ENCODE data around the gene RHBDL3. TPM values are rescaled to one million over a fixed set of nuclear protein-coding genes. Genes with fewer than 3 reads are reported as not detected.

The RHBDL3 gene
- total RNA-seq, 1 experiment from 2014 or later: 12.5 TPM

DNA sequence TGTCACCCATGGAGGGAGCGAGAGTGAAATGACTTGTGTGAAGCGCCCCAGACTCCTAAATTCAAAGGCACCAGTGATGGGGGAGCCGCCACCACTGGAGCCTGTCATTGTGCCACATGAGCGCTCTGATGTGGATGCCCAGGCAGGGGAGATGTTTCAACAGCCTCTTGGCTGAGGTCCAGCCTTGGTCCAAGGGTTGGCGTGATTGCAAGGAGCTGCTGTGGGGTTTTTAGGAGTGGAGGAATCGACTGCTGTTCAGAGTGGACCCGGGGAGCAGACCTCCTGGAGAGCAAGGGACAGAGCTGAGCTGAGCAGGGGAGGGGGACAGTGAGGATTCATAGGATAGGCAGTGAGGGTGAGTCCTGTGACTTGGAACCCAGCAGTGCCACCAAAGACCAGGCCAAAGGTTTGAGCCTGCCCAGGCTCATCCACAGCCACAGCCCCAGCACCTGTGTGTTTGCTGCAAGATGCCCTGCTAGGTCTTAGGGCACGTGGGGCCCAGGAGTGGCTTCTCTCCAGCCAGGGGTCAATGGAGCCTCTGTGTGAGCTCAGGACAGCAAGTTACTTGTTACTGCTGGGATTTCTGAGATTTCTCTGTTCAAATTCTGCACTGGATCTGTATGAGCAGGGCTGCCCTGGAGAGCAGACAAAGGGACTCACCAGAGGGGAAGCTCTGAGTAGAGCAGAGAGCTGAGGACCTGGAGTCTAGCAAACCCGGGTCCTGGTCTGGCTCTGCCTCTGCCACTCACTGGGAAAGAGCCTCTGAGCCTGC lies 20.3 kb downstream of the RHBDL3 start:
- no peak overlapping the region for H3K4ac ChIP-seq (ENCODE audit: low read depth, low read length)
- no peak overlapping the region for H3K56ac ChIP-seq (ENCODE audit: insufficient read length, low read depth, low read length)
- H4K91ac ChIP-seq (ENCODE audit: insufficient read length, low read depth, low read length): no peak overlapping the region
- Mint-ChIP-seq H3K27ac (peak overlapping the region; percentile 66 to 87 (median 82); a peak in 6 of 7 replicates), H3K36me3 (ENCODE audit: insufficient read depth in 1 of 3, low read depth in 3 of 3) (peaks cover 0 to 20% (median 7%) of the 10 kb centered on the region in 3 experiments; a peak in 5 of 7 replicates), H3K9me3 (no peaks in the 10 kb centered on the region; a peak in 1 of 5 replicates), H3K4me1 (peaks cover 69 to 79% of the 10 kb centered on the region in 2 experiments), H3K27me3 (ENCODE audit: low read depth) (peaks cover 7% of the 10 kb centered on the region), H3K4me3 (no peak overlapping the region)
- no peaks in the 10 kb centered on the region for H3K79me2 ChIP-seq (ENCODE audit: insufficient read depth, low read length)
- no peak overlapping the region for H3K27ac ChIP-seq (ENCODE audit: insufficient read length, low read depth, low read length)
- H3K79me1 ChIP-seq (ENCODE audit: insufficient read depth, low read depth, low read length, poor library complexity, severe bottlenecking): no peaks in the 10 kb centered on the region
- H3K4me1 ChIP-seq (ENCODE audit: insufficient read depth, low read length): peaks cover 11% of the 10 kb centered on the region; the same call in 1 of the 2 replicates
- H2AK5ac ChIP-seq (ENCODE audit: insufficient read length, low read length): no peak overlapping the region
- H3K27me3 ChIP-seq (ENCODE audit: insufficient read depth, low read length): no peaks in the 10 kb centered on the region
- no peak overlapping the region for H2AFZ ChIP-seq (ENCODE audit: low read length)
- no peak overlapping the region for H4K5ac ChIP-seq (ENCODE audit: insufficient read length, low read depth, low read length)
- H3K4me2 ChIP-seq (ENCODE audit: insufficient read depth, insufficient read length, low read length): no peak overlapping the region
- H3K9me3 ChIP-seq (ENCODE audit: control insufficient read depth, low read depth, low read length): no peaks in the 10 kb centered on the region
- no peak overlapping the region for H2BK15ac ChIP-seq (ENCODE audit: low read depth, low read length)
- H4K8ac ChIP-seq (replicated peaks; ENCODE audit: insufficient read length, low read depth, low read length): no peak overlapping the region
- H3K9ac ChIP-seq (ENCODE audit: extremely low read depth, insufficient read length, low read length): no peak overlapping the region
- no peak overlapping the region for H3T11ph ChIP-seq (ENCODE audit: low read length)
- no peak overlapping the region for H3K18ac ChIP-seq (ENCODE audit: insufficient read length, low read depth, low read length)
- H2BK20ac ChIP-seq (ENCODE audit: low read depth, low read length, poor library complexity, severe bottlenecking): no peak overlapping the region
- no peak for TF ChIP-seq CTCF (conservative IDR thresholded peaks at IDR 0.05)
- no peak for DNase-seq
- no peak overlapping the region; the same call in 1 of the 2 replicates for H3K14ac ChIP-seq (ENCODE audit: insufficient read depth, low read length)
- H3K23me2 ChIP-seq (ENCODE audit: insufficient read length, low read depth, low read length, poor library complexity, severe bottlenecking): no peaks in the 10 kb centered on the region
- H3K23ac ChIP-seq (ENCODE audit: insufficient read length, low read depth, low read length): no peak overlapping the region
- no peak overlapping the region for H2BK5ac ChIP-seq (ENCODE audit: insufficient read length, low read length)
- no peak overlapping the region for H2BK12ac ChIP-seq (ENCODE audit: insufficient read length, low read depth, low read length)
- H2BK120ac ChIP-seq (ENCODE audit: low read depth, low read length, poor library complexity, severe bottlenecking): no peak overlapping the region
- no CpG with 5 or more reads among the region's 9 CpGs for WGBS (ENCODE audit: extremely low coverage, insufficient read length, low lambda C conversion rate)
- H4K20me1 ChIP-seq (ENCODE audit: control insufficient read depth, insufficient read depth, insufficient read length): no peaks in the 10 kb centered on the region
